Measurements from ENCODE around the gene TSPYL1. TPM values are rescaled to one million over a fixed set of nuclear protein-coding genes. Genes with fewer than 3 reads are reported as not detected.

Gene TSPYL1
- total and polyA plus RNA-seq, 9 of the 15 experiments (the other 6 are each of a cell fraction or from before 2014, with no cell fraction given): 23.1 to 56.8 (median 37.9) TPM

DNA sequence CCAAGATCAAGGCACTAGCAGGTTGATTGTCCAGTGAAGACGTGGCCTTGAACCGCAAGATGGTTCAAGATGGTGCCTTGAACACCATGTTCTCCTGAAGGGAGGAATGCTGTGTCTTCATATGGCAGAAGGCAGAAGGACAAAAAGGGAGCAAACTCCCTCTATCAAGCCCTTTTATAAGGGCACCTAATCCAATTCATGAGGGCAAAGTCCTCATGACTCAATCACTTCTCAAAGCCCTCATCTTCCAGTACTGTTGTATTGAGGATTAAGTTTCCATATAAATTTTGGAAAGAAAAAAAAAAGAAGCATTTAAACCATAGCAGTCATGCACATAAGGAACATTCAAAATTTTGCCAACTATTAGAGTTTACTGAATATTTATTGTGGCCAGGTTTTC is 29.9 kb upstream of the TSPYL1 start:
- 0% methylated on average over 2 of the region's 2 CpGs for WGBS (ENCODE audit: insufficient coverage, low coverage, missing lambda C conversion rate)
- no peak overlapping the region for H3K4me2 ChIP-seq (ENCODE audit: insufficient read depth, low read length)
- DNase-seq (ENCODE audit: extremely low read depth in 1 of 4, low spot score in 3 of 4) (no peak), FAIRE-seq (no peak), ATAC-seq (no peak)
- no peaks in the 10 kb centered on the region for H3K9me3 ChIP-seq (replicated peaks; ENCODE audit: control insufficient read depth, insufficient read depth, low read depth, low read length)
- H2AFZ ChIP-seq (ENCODE audit: low read depth, low read length): no peak overlapping the region
- no peaks in the 10 kb centered on the region for H3K36me3 ChIP-seq (ENCODE audit: control insufficient read depth, insufficient read depth, low read length)
- POLR2A ChIA-PET: no interaction called here
- no peaks in the 10 kb centered on the region for H3K4me1 ChIP-seq (replicated peaks in 1 of 2; ENCODE audit: control insufficient read depth in 2 of 2, insufficient read depth in 2 of 2, low read length in 2 of 2)
- no peaks in the 10 kb centered on the region for H3K27me3 ChIP-seq (ENCODE audit: control insufficient read depth in 2 of 2, insufficient read depth in 2 of 2, low read length in 2 of 2)
- H3K4me3 ChIP-seq: no peak overlapping the region
- no peaks in the 10 kb centered on the region for H3K79me2 ChIP-seq (ENCODE audit: control insufficient read depth, insufficient read depth, low read length)
- H3K27ac ChIP-seq (ENCODE audit: extremely low read depth, low read depth, low read length): no peak overlapping the region
- no peaks in the 10 kb centered on the region for H3K9me1 ChIP-seq (ENCODE audit: control insufficient read depth, insufficient read depth, low read length)
- BruUV-seq (replicated peaks): no TSS peak
- in situ Hi-C loops (cut with MboI) (loop anchor here (5.0 kb wide), 1 partner anchor 63 kb away; the partner anchor contains the start of gene DSE), intact Hi-C loops (cut with micrococcal nuclease) (no loop called here)
- no peak for TF ChIP-seq DACH1 (IDR thresholded peaks at IDR 0.05; ENCODE audit: partially characterized antibody)
- TF ChIP-seq, protein P1, sequence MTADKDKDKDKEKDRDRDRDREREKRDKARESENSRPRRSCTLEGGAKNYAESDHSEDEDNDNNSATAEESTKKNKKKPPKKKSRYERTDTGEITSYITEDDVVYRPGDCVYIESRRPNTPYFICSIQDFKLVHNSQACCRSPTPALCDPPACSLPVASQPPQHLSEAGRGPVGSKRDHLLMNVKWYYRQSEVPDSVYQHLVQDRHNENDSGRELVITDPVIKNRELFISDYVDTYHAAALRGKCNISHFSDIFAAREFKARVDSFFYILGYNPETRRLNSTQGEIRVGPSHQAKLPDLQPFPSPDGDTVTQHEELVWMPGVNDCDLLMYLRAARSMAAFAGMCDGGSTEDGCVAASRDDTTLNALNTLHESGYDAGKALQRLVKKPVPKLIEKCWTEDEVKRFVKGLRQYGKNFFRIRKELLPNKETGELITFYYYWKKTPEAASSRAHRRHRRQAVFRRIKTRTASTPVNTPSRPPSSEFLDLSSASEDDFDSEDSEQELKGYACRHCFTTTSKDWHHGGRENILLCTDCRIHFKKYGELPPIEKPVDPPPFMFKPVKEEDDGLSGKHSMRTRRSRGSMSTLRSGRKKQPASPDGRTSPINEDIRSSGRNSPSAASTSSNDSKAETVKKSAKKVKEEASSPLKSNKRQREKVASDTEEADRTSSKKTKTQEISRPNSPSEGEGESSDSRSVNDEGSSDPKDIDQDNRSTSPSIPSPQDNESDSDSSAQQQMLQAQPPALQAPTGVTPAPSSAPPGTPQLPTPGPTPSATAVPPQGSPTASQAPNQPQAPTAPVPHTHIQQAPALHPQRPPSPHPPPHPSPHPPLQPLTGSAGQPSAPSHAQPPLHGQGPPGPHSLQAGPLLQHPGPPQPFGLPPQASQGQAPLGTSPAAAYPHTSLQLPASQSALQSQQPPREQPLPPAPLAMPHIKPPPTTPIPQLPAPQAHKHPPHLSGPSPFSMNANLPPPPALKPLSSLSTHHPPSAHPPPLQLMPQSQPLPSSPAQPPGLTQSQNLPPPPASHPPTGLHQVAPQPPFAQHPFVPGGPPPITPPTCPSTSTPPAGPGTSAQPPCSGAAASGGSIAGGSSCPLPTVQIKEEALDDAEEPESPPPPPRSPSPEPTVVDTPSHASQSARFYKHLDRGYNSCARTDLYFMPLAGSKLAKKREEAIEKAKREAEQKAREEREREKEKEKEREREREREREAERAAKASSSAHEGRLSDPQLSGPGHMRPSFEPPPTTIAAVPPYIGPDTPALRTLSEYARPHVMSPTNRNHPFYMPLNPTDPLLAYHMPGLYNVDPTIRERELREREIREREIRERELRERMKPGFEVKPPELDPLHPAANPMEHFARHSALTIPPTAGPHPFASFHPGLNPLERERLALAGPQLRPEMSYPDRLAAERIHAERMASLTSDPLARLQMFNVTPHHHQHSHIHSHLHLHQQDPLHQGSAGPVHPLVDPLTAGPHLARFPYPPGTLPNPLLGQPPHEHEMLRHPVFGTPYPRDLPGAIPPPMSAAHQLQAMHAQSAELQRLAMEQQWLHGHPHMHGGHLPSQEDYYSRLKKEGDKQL (CRISPR knock-in tag; IDR thresholded peaks at IDR 0.05; ENCODE audit: borderline replicate concordance): no peak
- no peak overlapping the region for H3K9ac ChIP-seq (ENCODE audit: insufficient read depth in 1 of 2, low read depth in 2 of 2, low read length in 2 of 2)
- CTCF ChIA-PET (ENCODE audit: low intra/inter-chr PET ratio): no interaction called here
- no peaks in the 10 kb centered on the region for H4K20me1 ChIP-seq (replicated peaks; ENCODE audit: control insufficient read depth, insufficient read depth, low read length)

All from K562 (cell line).